Adipocyte (in vitro differentiated cells): ENCODE data around the gene KCNMB4.

Experiments
- DNase-seq: peaks from one replicate; pipeline ENCODE4 v3.0.0-alpha.2; 2015; ENCODE audit warnings: low read depth
- H3K27me3 ChIP-seq: replicated peaks from 2 replicates; pipeline ENCODE4 v1.7.0; 2013; ENCODE audit warnings: mild to moderate bottlenecking, low read length, moderate library complexity; ENCODE audit not compliant: control insufficient read depth, insufficient read depth
- H3K36me3 ChIP-seq: 2 replicates; pipeline ENCODE4 v1.7.0; 2013; ENCODE audit warnings: low read length, mild to moderate bottlenecking, moderate library complexity; ENCODE audit not compliant: control insufficient read depth, insufficient read depth, severe bottlenecking
- H3K4me1 ChIP-seq: 2 replicates; pipeline ENCODE4 v1.7.0; 2013; ENCODE audit warnings: mild to moderate bottlenecking, low read length, moderate library complexity; ENCODE audit not compliant: control insufficient read depth, insufficient read depth
- H3K4me3 ChIP-seq: 2 replicates; pipeline ENCODE4 v1.7.0; 2013; ENCODE audit warnings: mild to moderate bottlenecking, low read length, moderate library complexity
- H3K9ac ChIP-seq: 2 replicates; pipeline ENCODE4 v1.7.0; 2013; ENCODE audit warnings: mild to moderate bottlenecking, low read length, moderate library complexity
- H3K9me3 ChIP-seq: 2 replicates; pipeline ENCODE4 v1.7.0; 2013; ENCODE audit warnings: mild to moderate bottlenecking, low read length, moderate library complexity; ENCODE audit not compliant: control insufficient read depth

Gene KCNMB4

DNA sequence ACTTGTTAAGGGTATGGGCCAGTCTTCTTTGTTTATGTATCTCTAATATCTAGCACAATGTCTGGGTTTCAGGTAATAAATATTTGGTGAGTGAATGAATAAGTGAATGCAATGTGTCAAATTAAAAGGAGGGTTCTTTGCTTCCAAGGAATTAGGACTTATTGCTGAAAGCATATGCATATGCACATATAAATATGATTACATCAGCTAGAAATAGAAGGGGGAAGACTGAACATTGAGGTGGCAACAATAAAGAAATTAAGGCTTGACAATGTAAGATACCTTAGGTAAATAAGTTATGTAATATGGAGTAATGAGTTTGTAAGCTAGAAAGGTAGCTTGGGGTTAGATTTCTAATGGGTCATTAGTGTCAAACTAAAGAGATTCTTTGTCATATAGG lies 37.7 kb downstream of the KCNMB4 start:
- H3K36me3 ChIP-seq, result no peaks in the 10 kb centered on the region
- no peak overlapping the region for H3K4me3 ChIP-seq
- no peaks in the 10 kb centered on the region for H3K4me1 ChIP-seq
- no peaks in the 10 kb centered on the region for H3K9me3 ChIP-seq
- DNase-seq, result no peak
- no peaks in the 10 kb centered on the region for H3K27me3 ChIP-seq
- H3K9ac ChIP-seq, result no peak overlapping the region

GRCh38 chr12:70408004-70408790 lies 42.1 kb downstream of the KCNMB4 start:
- H3K36me3 ChIP-seq, result no peaks in the 10 kb centered on the region
- no peak overlapping the region for H3K4me3 ChIP-seq
- DNase-seq, result no peak
- no peaks in the 10 kb centered on the region for H3K27me3 ChIP-seq
- H3K9ac ChIP-seq, result no peak overlapping the region
- H3K9me3 ChIP-seq, result no peaks in the 10 kb centered on the region
- no peaks in the 10 kb centered on the region for H3K4me1 ChIP-seq

DNA sequence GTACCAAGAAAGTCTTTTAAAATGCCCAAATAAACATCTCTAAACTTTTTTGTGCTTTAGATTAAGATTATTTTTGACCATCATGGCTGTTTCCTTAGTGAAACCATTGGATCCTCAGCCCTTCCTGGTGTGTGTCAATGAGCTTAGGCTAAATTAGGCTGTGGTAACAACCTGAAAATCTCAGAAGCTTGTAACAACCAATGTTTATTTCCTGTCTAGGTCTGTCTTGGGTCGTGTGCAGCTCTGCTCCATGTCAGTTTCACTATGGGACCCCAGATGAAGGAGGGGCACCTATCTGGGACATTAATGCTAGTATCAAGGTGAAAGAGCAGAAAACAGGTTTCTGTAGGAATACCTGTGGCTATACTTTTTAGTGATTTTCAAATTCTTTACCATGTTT lies 49.9 kb downstream of the KCNMB4 start:
- no peak for DNase-seq
- Histone ChIP-seq H3K4me1 (no peaks in the 10 kb centered on the region), H3K9ac (no peak overlapping the region), H3K27me3 (no peaks in the 10 kb centered on the region), H3K4me3 (no peak overlapping the region), H3K9me3 (no peaks in the 10 kb centered on the region), H3K36me3 (no peaks in the 10 kb centered on the region)

GRCh38 chr12:70417121-70417520 lies 51.0 kb downstream of the KCNMB4 start:
- H3K36me3 ChIP-seq, result no peaks in the 10 kb centered on the region
- no peak overlapping the region for H3K9ac ChIP-seq
- H3K4me3 ChIP-seq, result no peak overlapping the region
- H3K4me1 ChIP-seq, result no peaks in the 10 kb centered on the region
- no peak for DNase-seq
- no peaks in the 10 kb centered on the region for H3K9me3 ChIP-seq
- no peaks in the 10 kb centered on the region for H3K27me3 ChIP-seq

- peak; percentile 22 for DNase-seq
- Histone ChIP-seq H3K36me3 (no peaks in the 10 kb centered on the region), H3K4me3 (no peak overlapping the region), H3K4me1 (no peaks in the 10 kb centered on the region), H3K9ac (no peak overlapping the region), H3K9me3 (no peaks in the 10 kb centered on the region), H3K27me3 (no peaks in the 10 kb centered on the region)
Measured at GRCh38 chr12:70418101-70418500, 52.0 kb downstream of the KCNMB4 start.

GRCh38 chr12:70422631-70423030 lies 56.5 kb downstream of the KCNMB4 start:
- no peaks in the 10 kb centered on the region for H3K27me3 ChIP-seq
- no peaks in the 10 kb centered on the region for H3K9me3 ChIP-seq
- H3K9ac ChIP-seq, result no peak overlapping the region
- no peaks in the 10 kb centered on the region for H3K36me3 ChIP-seq
- H3K4me3 ChIP-seq, result no peak overlapping the region
- H3K4me1 ChIP-seq, result peaks cover 8% of the 10 kb centered on the region
- no peak for DNase-seq

DNA sequence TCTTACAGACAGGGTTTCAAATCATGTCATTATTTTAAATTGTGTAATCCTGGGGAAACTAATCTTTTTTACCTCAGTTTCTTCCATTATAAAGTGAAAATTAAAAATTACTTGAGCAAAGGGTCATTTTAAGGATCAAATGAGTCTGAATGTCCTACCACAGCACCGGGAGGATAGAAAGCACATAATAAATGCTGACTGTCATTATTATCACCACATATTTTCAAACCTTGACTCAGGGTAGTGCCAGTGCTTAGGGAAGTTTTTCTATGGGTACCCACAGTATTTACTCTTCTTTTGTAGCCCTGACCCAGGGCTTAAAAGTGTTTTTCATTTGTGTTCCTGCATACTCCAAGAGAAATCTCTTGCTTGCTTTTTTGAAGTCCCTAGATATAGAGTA lies 60.5 kb downstream of the KCNMB4 start:
- no peaks in the 10 kb centered on the region for H3K36me3 ChIP-seq
- no peak overlapping the region for H3K4me3 ChIP-seq
- no peak overlapping the region for H3K9ac ChIP-seq
- H3K9me3 ChIP-seq, result no peaks in the 10 kb centered on the region
- no peaks in the 10 kb centered on the region for H3K27me3 ChIP-seq
- peaks cover 10% of the 10 kb centered on the region for H3K4me1 ChIP-seq
- no peak for DNase-seq

DNA sequence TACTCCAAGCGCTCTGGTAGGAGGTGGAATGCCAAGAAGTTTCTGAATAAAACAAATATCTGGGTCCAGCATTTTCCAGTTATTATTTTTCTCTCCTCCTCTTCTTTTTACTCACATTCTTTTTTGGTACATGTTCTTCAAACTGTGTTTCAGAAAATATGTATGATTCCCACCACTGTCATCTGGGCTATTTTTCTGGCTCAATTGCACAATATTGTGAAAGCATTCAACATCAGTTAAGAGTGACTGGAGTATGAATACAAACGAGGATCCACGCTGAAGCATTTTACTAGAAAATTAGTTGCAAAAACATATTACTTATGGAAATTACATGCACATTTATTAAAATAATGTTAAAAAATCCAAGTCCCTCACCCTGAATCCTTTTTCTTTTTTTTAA lies 61.5 kb downstream of the KCNMB4 start:
- H3K9ac ChIP-seq, result no peak overlapping the region
- H3K4me3 ChIP-seq, result no peak overlapping the region
- no peaks in the 10 kb centered on the region for H3K36me3 ChIP-seq
- DNase-seq, result peak; percentile 77
- H3K9me3 ChIP-seq, result no peaks in the 10 kb centered on the region
- H3K4me1 ChIP-seq, result peaks cover 10% of the 10 kb centered on the region
- no peaks in the 10 kb centered on the region for H3K27me3 ChIP-seq

DNA sequence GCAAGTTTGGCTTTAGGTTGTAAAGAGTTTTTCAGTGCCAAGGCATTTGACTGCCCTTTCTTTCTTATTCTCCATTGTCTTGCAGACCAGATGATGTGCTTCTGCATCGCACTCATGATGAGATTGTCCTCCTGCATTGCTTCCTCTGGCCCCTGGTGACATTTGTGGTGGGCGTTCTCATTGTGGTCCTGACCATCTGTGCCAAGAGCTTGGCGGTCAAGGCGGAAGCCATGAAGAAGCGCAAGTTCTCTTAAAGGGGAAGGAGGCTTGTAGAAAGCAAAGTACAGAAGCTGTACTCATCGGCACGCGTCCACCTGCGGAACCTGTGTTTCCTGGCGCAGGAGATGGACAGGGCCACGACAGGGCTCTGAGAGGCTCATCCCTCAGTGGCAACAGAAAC lies 64.3 kb downstream of the KCNMB4 start:
- DNase-seq, result no peak
- no peak overlapping the region for H3K4me3 ChIP-seq
- H3K4me1 ChIP-seq, result peaks cover 13% of the 10 kb centered on the region

GRCh38 chr12:70436836-70437235 lies 70.7 kb downstream of the KCNMB4 start:
- H3K36me3 ChIP-seq, result no peaks in the 10 kb centered on the region

More for the DNA sequence above, 64.3 kb downstream of the KCNMB4 start:
- H3K27me3 ChIP-seq, result no peaks in the 10 kb centered on the region
- H3K36me3 ChIP-seq, result no peaks in the 10 kb centered on the region
- no peak overlapping the region for H3K9ac ChIP-seq
- H3K9me3 ChIP-seq, result peaks cover 1% of the 10 kb centered on the region

GRCh38 chr12:70443062-70443673 lies 77.1 kb downstream of the KCNMB4 start:
- no peak overlapping the region for H3K9ac ChIP-seq
- peak; percentile 45 for DNase-seq
- H3K4me3 ChIP-seq, result no peak overlapping the region
- H3K9me3 ChIP-seq, result no peaks in the 10 kb centered on the region
- H3K27me3 ChIP-seq, result no peaks in the 10 kb centered on the region
- no peaks in the 10 kb centered on the region for H3K36me3 ChIP-seq
- no peaks in the 10 kb centered on the region for H3K4me1 ChIP-seq

More at GRCh38 chr12:70436836-70437235, 70.7 kb downstream of the KCNMB4 start:
- DNase-seq, result no peak
- no peak overlapping the region for H3K4me3 ChIP-seq
- no peaks in the 10 kb centered on the region for H3K27me3 ChIP-seq
- H3K4me1 ChIP-seq, result peaks cover 3% of the 10 kb centered on the region
- H3K9ac ChIP-seq, result no peak overlapping the region
- peaks cover 3% of the 10 kb centered on the region for H3K9me3 ChIP-seq
